ENCODE measurements around the gene CLEC2B.

The CLEC2B gene

GRCh38 chr12:9810671-9811070, 58.5 kb downstream of the CLEC2B start:
- Histone ChIP-seq H3K4me1 (ENCODE audit: control insufficient read depth in 2 of 2, insufficient read depth in 2 of 2, low read length in 2 of 2) (no peaks in the 10 kb centered on the region), H3K36me3 (ENCODE audit: control insufficient read depth in 2 of 2, insufficient read depth in 2 of 2, low read length in 2 of 2) (no peaks in the 10 kb centered on the region), H3K9ac (ENCODE audit: low read depth in 1 of 2, low read length in 2 of 2) (no peak overlapping the region), H3K9me3 (ENCODE audit: control insufficient read depth in 2 of 2, low read length in 2 of 2) (no peaks in the 10 kb centered on the region), H3K27me3 (ENCODE audit: control insufficient read depth in 2 of 2, insufficient read depth in 2 of 2, low read length in 2 of 2) (peaks cover 0 to 1% of the 10 kb centered on the region in 2 donors), H3K27ac (ENCODE audit: low read depth in 2 of 2, low read length in 2 of 2) (no peak overlapping the region), H3K4me3 (ENCODE audit: low read length in 2 of 2) (no peak overlapping the region)

- Histone ChIP-seq H3K4me3 (ENCODE audit: low read length in 2 of 2) (no peak overlapping the region), H3K27ac (ENCODE audit: low read depth in 2 of 2, low read length in 2 of 2) (no peak overlapping the region), H3K36me3 (ENCODE audit: control insufficient read depth in 2 of 2, insufficient read depth in 2 of 2, low read length in 2 of 2) (no peaks in the 10 kb centered on the region), H3K9ac (ENCODE audit: low read depth in 1 of 2, low read length in 2 of 2) (no peak overlapping the region), H3K9me3 (ENCODE audit: control insufficient read depth in 2 of 2, low read length in 2 of 2) (no peaks in the 10 kb centered on the region), H3K4me1 (ENCODE audit: control insufficient read depth in 2 of 2, insufficient read depth in 2 of 2, low read length in 2 of 2) (no peaks in the 10 kb centered on the region), H3K27me3 (ENCODE audit: control insufficient read depth in 2 of 2, insufficient read depth in 2 of 2, low read length in 2 of 2) (no peaks in the 10 kb centered on the region)
These were observed 59.3 kb downstream of the CLEC2B start for GRCh38 chr12:9809866-9810265.

- Histone ChIP-seq H3K9ac (ENCODE audit: low read depth in 1 of 2, low read length in 2 of 2) (no peak overlapping the region), H3K4me1 (ENCODE audit: control insufficient read depth in 2 of 2, insufficient read depth in 2 of 2, low read length in 2 of 2) (no peaks in the 10 kb centered on the region), H3K27ac (ENCODE audit: low read depth in 2 of 2, low read length in 2 of 2) (no peak overlapping the region), H3K9me3 (ENCODE audit: control insufficient read depth in 2 of 2, low read length in 2 of 2) (no peaks in the 10 kb centered on the region), H3K4me3 (ENCODE audit: low read length in 2 of 2) (no peak overlapping the region), H3K36me3 (ENCODE audit: control insufficient read depth in 2 of 2, insufficient read depth in 2 of 2, low read length in 2 of 2) (no peaks in the 10 kb centered on the region), H3K27me3 (ENCODE audit: control insufficient read depth in 2 of 2, insufficient read depth in 2 of 2, low read length in 2 of 2) (no peaks in the 10 kb centered on the region)
These were observed 59.8 kb downstream of the CLEC2B start for GRCh38 chr12:9809338-9809737.

- Histone ChIP-seq H3K9ac (ENCODE audit: low read depth in 1 of 2, low read length in 2 of 2) (no peak overlapping the region), H3K4me3 (ENCODE audit: low read length in 2 of 2) (no peak overlapping the region), H3K27me3 (ENCODE audit: control insufficient read depth in 2 of 2, insufficient read depth in 2 of 2, low read length in 2 of 2) (no peaks in the 10 kb centered on the region), H3K27ac (ENCODE audit: low read depth in 2 of 2, low read length in 2 of 2) (no peak overlapping the region), H3K9me3 (ENCODE audit: control insufficient read depth in 2 of 2, low read length in 2 of 2) (no peaks in the 10 kb centered on the region), H3K36me3 (ENCODE audit: control insufficient read depth in 2 of 2, insufficient read depth in 2 of 2, low read length in 2 of 2) (no peaks in the 10 kb centered on the region), H3K4me1 (ENCODE audit: control insufficient read depth in 2 of 2, insufficient read depth in 2 of 2, low read length in 2 of 2) (no peaks in the 10 kb centered on the region)
These were observed 60.6 kb downstream of the CLEC2B start for GRCh38 chr12:9808504-9808903.

- Histone ChIP-seq H3K4me3 (ENCODE audit: low read length in 2 of 2) (no peak overlapping the region), H3K4me1 (ENCODE audit: control insufficient read depth in 2 of 2, insufficient read depth in 2 of 2, low read length in 2 of 2) (no peaks in the 10 kb centered on the region), H3K27me3 (ENCODE audit: control insufficient read depth in 2 of 2, insufficient read depth in 2 of 2, low read length in 2 of 2) (no peaks in the 10 kb centered on the region), H3K9me3 (ENCODE audit: control insufficient read depth in 2 of 2, low read length in 2 of 2) (no peaks in the 10 kb centered on the region), H3K9ac (ENCODE audit: low read depth in 1 of 2, low read length in 2 of 2) (no peak overlapping the region), H3K36me3 (ENCODE audit: control insufficient read depth in 2 of 2, insufficient read depth in 2 of 2, low read length in 2 of 2) (no peaks in the 10 kb centered on the region), H3K27ac (ENCODE audit: low read depth in 2 of 2, low read length in 2 of 2) (no peak overlapping the region)
These were observed 62.4 kb downstream of the CLEC2B start for GRCh38 chr12:9806714-9807113.

GRCh38 chr12:9805883-9806282, 63.3 kb downstream of the CLEC2B start:
- Histone ChIP-seq H3K4me1 (ENCODE audit: control insufficient read depth in 2 of 2, insufficient read depth in 2 of 2, low read length in 2 of 2) (no peaks in the 10 kb centered on the region), H3K9ac (ENCODE audit: low read depth in 1 of 2, low read length in 2 of 2) (no peak overlapping the region), H3K27me3 (ENCODE audit: control insufficient read depth in 2 of 2, insufficient read depth in 2 of 2, low read length in 2 of 2) (no peaks in the 10 kb centered on the region), H3K27ac (ENCODE audit: low read depth in 2 of 2, low read length in 2 of 2) (no peak overlapping the region), H3K36me3 (ENCODE audit: control insufficient read depth in 2 of 2, insufficient read depth in 2 of 2, low read length in 2 of 2) (no peaks in the 10 kb centered on the region), H3K4me3 (ENCODE audit: low read length in 2 of 2) (no peak overlapping the region), H3K9me3 (ENCODE audit: control insufficient read depth in 2 of 2, low read length in 2 of 2) (no peaks in the 10 kb centered on the region)
